Measurements from ENCODE around the gene PREX1.

The PREX1 gene

GRCh38 chr20:48689388-48689787 lies 138.4 kb downstream of the PREX1 start:
- peaks cover 15 to 70% (median 35%) of the 10 kb centered on the region in 4 experiments for H3K36me3 ChIP-seq (ENCODE audit: control insufficient read depth in 4 of 4, insufficient read depth in 4 of 4, low read length in 3 of 4)
- no peak overlapping the region for H3K4me3 ChIP-seq (ENCODE audit: control insufficient read depth in 1 of 7, extremely low read depth in 1 of 7, insufficient read depth in 4 of 7, low read depth in 2 of 7, low read length in 6 of 7)
- POLR2A ChIA-PET, result no interaction called here
- peaks cover 0 to 30% (median 14%) of the 10 kb centered on the region in 4 experiments for H3K4me1 ChIP-seq (ENCODE audit: control extremely low read depth in 1 of 4, control insufficient read depth in 4 of 4, insufficient read depth in 4 of 4, low read length in 3 of 4)
- 93% methylated on average over 6 of the region's 8 CpGs for WGBS (ENCODE audit: insufficient coverage)
- CTCF ChIA-PET, result no interaction called here
- no peaks in the 10 kb centered on the region for H3K9me3 ChIP-seq (ENCODE audit: control extremely low read depth in 1 of 5, control insufficient read depth in 4 of 5, insufficient read depth in 2 of 5, low read depth in 1 of 5, low read length in 4 of 5)
- no peak for DNase-seq
- no peak overlapping the region for H3K27ac ChIP-seq (ENCODE audit: insufficient read depth in 1 of 2, low read depth in 1 of 2, low read length in 2 of 2, poor library complexity in 1 of 2, severe bottlenecking in 2 of 2)
- H3K27me3 ChIP-seq (replicated peaks in 2 of 5; ENCODE audit: control insufficient read depth in 4 of 5, insufficient read depth in 5 of 5, low read length in 4 of 5), result no peaks in the 10 kb centered on the region

GRCh38 chr20:48688579-48688978 lies 139.2 kb downstream of the PREX1 start:
- H3K36me3 ChIP-seq (ENCODE audit: control insufficient read depth in 4 of 4, insufficient read depth in 4 of 4, low read length in 3 of 4), result peaks cover 15 to 68% (median 32%) of the 10 kb centered on the region in 4 experiments
- no peak for DNase-seq
- H3K4me3 ChIP-seq (ENCODE audit: control insufficient read depth in 1 of 7, extremely low read depth in 1 of 7, insufficient read depth in 4 of 7, low read depth in 2 of 7, low read length in 6 of 7), result no peak overlapping the region
- ChIA-PET CTCF (interaction anchor here (0.9 kb wide), 1 partner anchor 31 kb away, joined by 3 read pairs; no protein-coding TSS in a partner anchor), POLR2A (no interaction called here)
- no peaks in the 10 kb centered on the region for H3K9me3 ChIP-seq (ENCODE audit: control extremely low read depth in 1 of 5, control insufficient read depth in 4 of 5, insufficient read depth in 2 of 5, low read depth in 1 of 5, low read length in 4 of 5)
- no peaks in the 10 kb centered on the region for H3K27me3 ChIP-seq (replicated peaks in 2 of 5; ENCODE audit: control insufficient read depth in 4 of 5, insufficient read depth in 5 of 5, low read length in 4 of 5)
- WGBS (ENCODE audit: insufficient coverage), result 100% methylated on average over 4 of the region's 8 CpGs
- no peak overlapping the region for H3K27ac ChIP-seq (ENCODE audit: insufficient read depth in 1 of 2, low read depth in 1 of 2, low read length in 2 of 2, poor library complexity in 1 of 2, severe bottlenecking in 2 of 2)
- H3K4me1 ChIP-seq (ENCODE audit: control extremely low read depth in 1 of 4, control insufficient read depth in 4 of 4, insufficient read depth in 4 of 4, low read length in 3 of 4), result peaks cover 0 to 38% (median 19%) of the 10 kb centered on the region in 4 experiments

GRCh38 chr20:48687117-48687800 lies 140.5 kb downstream of the PREX1 start:
- Histone ChIP-seq H3K4me3 (ENCODE audit: control insufficient read depth in 1 of 7, extremely low read depth in 1 of 7, insufficient read depth in 4 of 7, low read depth in 2 of 7, low read length in 6 of 7) (no peak overlapping the region), H3K27me3 (replicated peaks in 2 of 5; ENCODE audit: control insufficient read depth in 4 of 5, insufficient read depth in 5 of 5, low read length in 4 of 5) (no peaks in the 10 kb centered on the region), H3K4me1 (ENCODE audit: control extremely low read depth in 1 of 4, control insufficient read depth in 4 of 4, insufficient read depth in 4 of 4, low read length in 3 of 4) (peaks cover 0 to 51% (median 32%) of the 10 kb centered on the region in 4 experiments), H3K27ac (ENCODE audit: insufficient read depth in 1 of 2, low read depth in 1 of 2, low read length in 2 of 2, poor library complexity in 1 of 2, severe bottlenecking in 2 of 2) (no peak overlapping the region), H3K36me3 (ENCODE audit: control insufficient read depth in 4 of 4, insufficient read depth in 4 of 4, low read length in 3 of 4) (peaks cover 14 to 60% (median 34%) of the 10 kb centered on the region in 4 experiments), H3K9me3 (ENCODE audit: control extremely low read depth in 1 of 5, control insufficient read depth in 4 of 5, insufficient read depth in 2 of 5, low read depth in 1 of 5, low read length in 4 of 5) (no peaks in the 10 kb centered on the region)
- 93% methylated on average over 8 of the region's 10 CpGs for WGBS (ENCODE audit: insufficient coverage)
- CTCF ChIA-PET, result interaction anchor here (0.8 to 1.3 kb wide), 3 partner anchors 12 to 144 kb away, joined by 3 to 4 read pairs (median 3); no protein-coding TSS in a partner anchor
- POLR2A ChIA-PET, result no interaction called here
- DNase-seq, result no peak

GRCh38 chr20:48686238-48687116 lies 141.3 kb downstream of the PREX1 start:
- Histone ChIP-seq H3K27ac (ENCODE audit: insufficient read depth in 1 of 2, low read depth in 1 of 2, low read length in 2 of 2, poor library complexity in 1 of 2, severe bottlenecking in 2 of 2) (no peak overlapping the region), H3K27me3 (replicated peaks in 2 of 5; ENCODE audit: control insufficient read depth in 4 of 5, insufficient read depth in 5 of 5, low read length in 4 of 5) (no peaks in the 10 kb centered on the region), H3K4me1 (ENCODE audit: control extremely low read depth in 1 of 4, control insufficient read depth in 4 of 4, insufficient read depth in 4 of 4, low read length in 3 of 4) (peaks cover 0 to 53% (median 35%) of the 10 kb centered on the region in 4 experiments), H3K4me3 (ENCODE audit: control insufficient read depth in 1 of 7, extremely low read depth in 1 of 7, insufficient read depth in 4 of 7, low read depth in 2 of 7, low read length in 6 of 7) (no peak overlapping the region), H3K36me3 (ENCODE audit: control insufficient read depth in 4 of 4, insufficient read depth in 4 of 4, low read length in 3 of 4) (peaks cover 12 to 59% (median 36%) of the 10 kb centered on the region in 4 experiments), H3K9me3 (ENCODE audit: control extremely low read depth in 1 of 5, control insufficient read depth in 4 of 5, insufficient read depth in 2 of 5, low read depth in 1 of 5, low read length in 4 of 5) (no peaks in the 10 kb centered on the region)
- POLR2A ChIA-PET, result no interaction called here
- CTCF ChIA-PET, result interaction anchor here (0.8 to 1.3 kb wide), 3 partner anchors 12 to 145 kb away, joined by 3 to 4 read pairs (median 3); no protein-coding TSS in a partner anchor
- DNase-seq, result no peak
- 82% methylated on average over 18 of the region's 19 CpGs for WGBS (ENCODE audit: insufficient coverage)

GRCh38 chr20:48685300-48685699 lies 142.5 kb downstream of the PREX1 start:
- ChIA-PET POLR2A (no interaction called here), CTCF (no interaction called here)
- H3K4me3 ChIP-seq (ENCODE audit: control insufficient read depth in 1 of 7, extremely low read depth in 1 of 7, insufficient read depth in 4 of 7, low read depth in 2 of 7, low read length in 6 of 7), result no peak overlapping the region
- no peak for DNase-seq
- WGBS (ENCODE audit: insufficient coverage), result 96% methylated on average over 6 of the region's 8 CpGs
- no peaks in the 10 kb centered on the region for H3K9me3 ChIP-seq (ENCODE audit: control extremely low read depth in 1 of 5, control insufficient read depth in 4 of 5, insufficient read depth in 2 of 5, low read depth in 1 of 5, low read length in 4 of 5)
- no peak overlapping the region for H3K27ac ChIP-seq (ENCODE audit: insufficient read depth in 1 of 2, low read depth in 1 of 2, low read length in 2 of 2, poor library complexity in 1 of 2, severe bottlenecking in 2 of 2)
- peaks cover 19 to 59% (median 39%) of the 10 kb centered on the region in 4 experiments for H3K36me3 ChIP-seq (ENCODE audit: control insufficient read depth in 4 of 4, insufficient read depth in 4 of 4, low read length in 3 of 4)
- peaks cover 0 to 53% (median 35%) of the 10 kb centered on the region in 4 experiments for H3K4me1 ChIP-seq (ENCODE audit: control extremely low read depth in 1 of 4, control insufficient read depth in 4 of 4, insufficient read depth in 4 of 4, low read length in 3 of 4)
- no peaks in the 10 kb centered on the region for H3K27me3 ChIP-seq (replicated peaks in 2 of 5; ENCODE audit: control insufficient read depth in 4 of 5, insufficient read depth in 5 of 5, low read length in 4 of 5)

GRCh38 chr20:48684501-48685041 lies 143.2 kb downstream of the PREX1 start:
- Histone ChIP-seq H3K4me3 (ENCODE audit: control insufficient read depth in 1 of 7, extremely low read depth in 1 of 7, insufficient read depth in 4 of 7, low read depth in 2 of 7, low read length in 6 of 7) (no peak overlapping the region), H3K27me3 (replicated peaks in 2 of 5; ENCODE audit: control insufficient read depth in 4 of 5, insufficient read depth in 5 of 5, low read length in 4 of 5) (no peaks in the 10 kb centered on the region), H3K9me3 (ENCODE audit: control extremely low read depth in 1 of 5, control insufficient read depth in 4 of 5, insufficient read depth in 2 of 5, low read depth in 1 of 5, low read length in 4 of 5) (no peaks in the 10 kb centered on the region), H3K36me3 (ENCODE audit: control insufficient read depth in 4 of 4, insufficient read depth in 4 of 4, low read length in 3 of 4) (peaks cover 21 to 60% (median 40%) of the 10 kb centered on the region in 4 experiments), H3K27ac (ENCODE audit: insufficient read depth in 1 of 2, low read depth in 1 of 2, low read length in 2 of 2, poor library complexity in 1 of 2, severe bottlenecking in 2 of 2) (no peak overlapping the region), H3K4me1 (ENCODE audit: control extremely low read depth in 1 of 4, control insufficient read depth in 4 of 4, insufficient read depth in 4 of 4, low read length in 3 of 4) (peaks cover 0 to 53% (median 35%) of the 10 kb centered on the region in 4 experiments)
- no peak for DNase-seq
- 78% methylated on average over 13 of the region's 14 CpGs for WGBS (ENCODE audit: insufficient coverage)
- ChIA-PET CTCF (interaction anchor here (1.1 to 1.7 kb wide), 3 partner anchors 10 to 265 kb away, joined by 3 to 4 read pairs (median 3); no protein-coding TSS in a partner anchor), POLR2A (no interaction called here)

Measured in common myeloid progenitor, CD34-positive (primary cell).